RWPE2 (cell line): Measurements from ENCODE around the gene CPEB3.

Source experiments
- ATAC-seq: fragments of 200-7000 bp; cut with Tn5 transposase; 3 replicates; pipeline ENCODE4 v1.9.1; 2021; ENCODE audit warnings: low read depth
- DNase-seq: peaks from one replicate; pipeline ENCODE4 v3.0.0-alpha.2; 2020; ENCODE audit warnings: low spot score
- H3K27ac ChIP-seq: fragments of 450-650 bp; 2 replicates; pipeline ENCODE4 v1.5.1; 2017; ENCODE audit warnings: mild to moderate bottlenecking; ENCODE audit not compliant: poor library complexity, severe bottlenecking
- H3K27me3 ChIP-seq: fragments of 250-450 bp; sonication (Bioruptor Pico); 2 replicates; pipeline ENCODE4 v1.5.1; 2021; ENCODE audit warnings: mild to moderate bottlenecking, moderate library complexity; ENCODE audit not compliant: insufficient read depth, poor library complexity, severe bottlenecking
- H3K36me3 ChIP-seq: fragments of 250-450 bp; sonication (Bioruptor Pico); 2 replicates; pipeline ENCODE4 v1.5.1; 2020; ENCODE audit warnings: low read depth, mild to moderate bottlenecking, moderate library complexity
- H3K4me1 ChIP-seq: fragments of 250-450 bp; sonication (Bioruptor Pico); 2 replicates; pipeline ENCODE4 v1.5.1; 2021; ENCODE audit warnings: mild to moderate bottlenecking, moderate library complexity; ENCODE audit not compliant: insufficient read depth, poor library complexity, severe bottlenecking
- H3K4me3 ChIP-seq: fragments of 250-450 bp; sonication (Bioruptor Pico); 2 replicates; pipeline ENCODE4 v1.5.1; 2021; ENCODE audit warnings: mild to moderate bottlenecking, moderate library complexity; ENCODE audit not compliant: severe bottlenecking
- H3K9me3 ChIP-seq: fragments of 250-450 bp; sonication (Bioruptor Pico); 2 replicates; pipeline ENCODE4 v1.5.1; 2021; ENCODE audit warnings: mild to moderate bottlenecking, moderate library complexity; ENCODE audit not compliant: severe bottlenecking
- CTCF ChIP-seq: fragments of 450-650 bp; IDR thresholded peaks from one replicate; pipeline ENCODE4 v1.5.1; 2017; ENCODE audit warnings: mild to moderate bottlenecking, moderate library complexity; ENCODE audit not compliant: poor library complexity, severe bottlenecking

The CPEB3 gene

GRCh38 chr10:92290076-92290836 is 622 bp downstream of the CPEB3 start:
- H3K4me3 ChIP-seq, result peak overlapping the region; percentile 76

GRCh38 chr10:92284112-92284704 is 6.7 kb downstream of the CPEB3 start:
- H3K4me3 ChIP-seq, result no peak overlapping the region
- no peaks in the 10 kb centered on the region for H3K4me1 ChIP-seq
- no peak for DNase-seq
- TF ChIP-seq CTCF, result no peak
- H3K9me3 ChIP-seq, result no peaks in the 10 kb centered on the region
- no peaks in the 10 kb centered on the region for H3K36me3 ChIP-seq
- H3K27me3 ChIP-seq, result no peaks in the 10 kb centered on the region
- ATAC-seq, result no peak
- H3K27ac ChIP-seq, result no peak overlapping the region

More at GRCh38 chr10:92290076-92290836, 622 bp downstream of the CPEB3 start:
- no peaks in the 10 kb centered on the region for H3K4me1 ChIP-seq
- peak overlapping the region; percentile 61 for H3K27ac ChIP-seq
- TF ChIP-seq CTCF, result no peak
- peaks cover 23% of the 10 kb centered on the region for H3K36me3 ChIP-seq
- H3K27me3 ChIP-seq, result no peaks in the 10 kb centered on the region
- ATAC-seq, result peak; percentile 5
- DNase-seq, result no peak
- no peaks in the 10 kb centered on the region for H3K9me3 ChIP-seq

- Histone ChIP-seq H3K4me3 (no peak overlapping the region), H3K4me1 (no peaks in the 10 kb centered on the region), H3K36me3 (no peaks in the 10 kb centered on the region), H3K27me3 (no peaks in the 10 kb centered on the region), H3K27ac (no peak overlapping the region), H3K9me3 (no peaks in the 10 kb centered on the region)
- ATAC-seq, result no peak
- no peak for DNase-seq
- no peak for TF ChIP-seq CTCF
Observed at GRCh38 chr10:92278996-92279696, 11.7 kb downstream of the CPEB3 start.

- no peaks in the 10 kb centered on the region for H3K4me1 ChIP-seq
- H3K27me3 ChIP-seq, result no peaks in the 10 kb centered on the region
- no peaks in the 10 kb centered on the region for H3K9me3 ChIP-seq
- H3K36me3 ChIP-seq, result no peaks in the 10 kb centered on the region
- no peak overlapping the region for H3K27ac ChIP-seq
- DNase-seq (no peak), ATAC-seq (no peak)
- no peak for TF ChIP-seq CTCF
- no peak overlapping the region for H3K4me3 ChIP-seq
Observed at GRCh38 chr10:92274071-92274470, 16.8 kb downstream of the CPEB3 start.
